ENCODE measurements around the gene CHIT1. TPM values are rescaled to one million over a fixed set of nuclear protein-coding genes. Genes with fewer than 3 reads are reported as not detected.

The CHIT1 gene
- total and polyA plus RNA-seq, 2 experiments from 2014 or later, result 0.07 to 0.47 TPM

GRCh38 chr1:203273206-203273868 is 43.9 kb upstream of the CHIT1 start:
- H3K9me3 Mint-ChIP-seq, result no peaks in the 10 kb centered on the region
- H2AFZ ChIP-seq, result peak overlapping the region; percentile 98

More at GRCh38 chr1:203273206-203273868, 43.9 kb upstream of the CHIT1 start:
- Mint-ChIP-seq H3K27me3 (ENCODE audit: insufficient read depth, low read depth, poor library complexity) (peaks cover 33% of the 10 kb centered on the region), H3K36me3 (ENCODE audit: low read depth) (no peaks in the 10 kb centered on the region), H3K4me1 (peaks cover 13% of the 10 kb centered on the region; the same call in 1 of the 3 replicates), H3K4me3 (peak overlapping the region; percentile 69), H3K27ac (no peak overlapping the region)
- ATAC-seq (peak; percentile 80), DNase-seq (ENCODE audit: low spot score) (peak; percentile 87)
- Histone ChIP-seq H3F3A (replicated peaks; ENCODE audit: low read depth) (no peaks in the 10 kb centered on the region), H3K27ac (ENCODE audit: low read depth) (no peak overlapping the region), H3K9me2 (ENCODE audit: insufficient read depth) (no peaks in the 10 kb centered on the region), H3K27me3 (ENCODE audit: insufficient read depth) (peaks cover 29% of the 10 kb centered on the region), H3K4me2 (peak overlapping the region; percentile 92), H3K79me2 (replicated peaks; ENCODE audit: insufficient read depth) (no peaks in the 10 kb centered on the region), H3K4me3 (peak overlapping the region; percentile 67), H3K4me1 (ENCODE audit: insufficient read depth) (peaks cover 11% of the 10 kb centered on the region; the same call in 1 of the 2 replicates), H3K36me3 (ENCODE audit: insufficient read depth) (no peaks in the 10 kb centered on the region), H4K20me1 (replicated peaks; ENCODE audit: insufficient read depth) (no peaks in the 10 kb centered on the region)
- TF ChIP-seq CTCF (conservative IDR thresholded peaks at IDR 0.05; ENCODE audit: low read depth in 2 of 2) (peak; percentile 97 to 99), CREB1 (CRISPR knock-in tag; IDR thresholded peaks at IDR 0.05; ENCODE audit: low read depth) (peak; percentile 14; the same call in 1 of the 2 replicates)
- TF ChIP-seq, protein P1, sequence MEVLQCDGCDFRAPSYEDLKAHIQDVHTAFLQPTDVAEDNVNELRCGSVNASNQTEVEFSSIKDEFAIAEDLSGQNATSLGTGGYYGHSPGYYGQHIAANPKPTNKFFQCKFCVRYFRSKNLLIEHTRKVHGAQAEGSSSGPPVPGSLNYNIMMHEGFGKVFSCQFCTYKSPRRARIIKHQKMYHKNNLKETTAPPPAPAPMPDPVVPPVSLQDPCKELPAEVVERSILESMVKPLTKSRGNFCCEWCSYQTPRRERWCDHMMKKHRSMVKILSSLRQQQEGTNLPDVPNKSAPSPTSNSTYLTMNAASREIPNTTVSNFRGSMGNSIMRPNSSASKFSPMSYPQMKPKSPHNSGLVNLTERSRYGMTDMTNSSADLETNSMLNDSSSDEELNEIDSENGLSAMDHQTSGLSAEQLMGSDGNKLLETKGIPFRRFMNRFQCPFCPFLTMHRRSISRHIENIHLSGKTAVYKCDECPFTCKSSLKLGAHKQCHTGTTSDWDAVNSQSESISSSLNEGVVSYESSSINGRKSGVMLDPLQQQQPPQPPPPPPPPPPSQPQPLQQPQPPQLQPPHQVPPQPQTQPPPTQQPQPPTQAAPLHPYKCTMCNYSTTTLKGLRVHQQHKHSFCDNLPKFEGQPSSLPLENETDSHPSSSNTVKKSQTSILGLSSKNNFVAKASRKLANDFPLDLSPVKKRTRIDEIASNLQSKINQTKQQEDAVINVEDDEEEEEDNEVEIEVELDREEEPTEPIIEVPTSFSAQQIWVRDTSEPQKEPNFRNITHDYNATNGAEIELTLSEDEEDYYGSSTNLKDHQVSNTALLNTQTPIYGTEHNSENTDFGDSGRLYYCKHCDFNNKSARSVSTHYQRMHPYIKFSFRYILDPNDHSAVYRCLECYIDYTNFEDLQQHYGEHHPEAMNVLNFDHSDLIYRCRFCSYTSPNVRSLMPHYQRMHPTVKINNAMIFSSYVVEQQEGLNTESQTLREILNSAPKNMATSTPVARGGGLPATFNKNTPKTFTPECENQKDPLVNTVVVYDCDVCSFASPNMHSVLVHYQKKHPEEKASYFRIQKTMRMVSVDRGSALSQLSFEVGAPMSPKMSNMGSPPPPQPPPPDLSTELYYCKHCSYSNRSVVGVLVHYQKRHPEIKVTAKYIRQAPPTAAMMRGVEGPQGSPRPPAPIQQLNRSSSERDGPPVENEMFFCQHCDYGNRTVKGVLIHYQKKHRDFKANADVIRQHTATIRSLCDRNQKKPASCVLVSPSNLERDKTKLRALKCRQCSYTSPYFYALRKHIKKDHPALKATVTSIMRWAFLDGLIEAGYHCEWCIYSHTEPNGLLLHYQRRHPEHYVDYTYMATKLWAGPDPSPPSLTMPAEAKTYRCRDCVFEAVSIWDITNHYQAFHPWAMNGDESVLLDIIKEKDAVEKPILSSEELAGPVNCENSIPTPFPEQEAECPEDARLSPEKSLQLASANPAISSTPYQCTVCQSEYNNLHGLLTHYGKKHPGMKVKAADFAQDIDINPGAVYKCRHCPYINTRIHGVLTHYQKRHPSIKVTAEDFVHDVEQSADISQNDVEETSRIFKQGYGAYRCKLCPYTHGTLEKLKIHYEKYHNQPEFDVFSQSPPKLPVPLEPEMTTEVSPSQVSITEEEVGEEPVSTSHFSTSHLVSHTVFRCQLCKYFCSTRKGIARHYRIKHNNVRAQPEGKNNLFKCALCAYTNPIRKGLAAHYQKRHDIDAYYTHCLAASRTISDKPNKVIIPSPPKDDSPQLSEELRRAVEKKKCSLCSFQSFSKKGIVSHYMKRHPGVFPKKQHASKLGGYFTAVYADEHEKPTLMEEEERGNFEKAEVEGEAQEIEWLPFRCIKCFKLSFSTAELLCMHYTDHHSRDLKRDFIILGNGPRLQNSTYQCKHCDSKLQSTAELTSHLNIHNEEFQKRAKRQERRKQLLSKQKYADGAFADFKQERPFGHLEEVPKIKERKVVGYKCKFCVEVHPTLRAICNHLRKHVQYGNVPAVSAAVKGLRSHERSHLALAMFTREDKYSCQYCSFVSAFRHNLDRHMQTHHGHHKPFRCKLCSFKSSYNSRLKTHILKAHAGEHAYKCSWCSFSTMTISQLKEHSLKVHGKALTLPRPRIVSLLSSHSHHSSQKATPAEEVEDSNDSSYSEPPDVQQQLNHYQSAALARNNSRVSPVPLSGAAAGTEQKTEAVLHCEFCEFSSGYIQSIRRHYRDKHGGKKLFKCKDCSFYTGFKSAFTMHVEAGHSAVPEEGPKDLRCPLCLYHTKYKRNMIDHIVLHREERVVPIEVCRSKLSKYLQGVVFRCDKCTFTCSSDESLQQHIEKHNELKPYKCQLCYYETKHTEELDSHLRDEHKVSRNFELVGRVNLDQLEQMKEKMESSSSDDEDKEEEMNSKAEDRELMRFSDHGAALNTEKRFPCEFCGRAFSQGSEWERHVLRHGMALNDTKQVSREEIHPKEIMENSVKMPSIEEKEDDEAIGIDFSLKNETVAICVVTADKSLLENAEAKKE (CRISPR knock-in tag; IDR thresholded peaks at IDR 0.05), result no peak
